Amniotic epithelial cell (primary cell): ENCODE results near the gene ATG13.
"Not testable (repeated sequence)": the region's sequence is repeated elsewhere in the genome, so short reads cannot be mapped to it uniquely, and the experiment has no call there.

Source experiments
- DNase-seq: peaks from one replicate; pipeline ENCODE4 v3.0.0-alpha.2; 2010; ENCODE audit warnings: low read depth

Gene ATG13

DNA sequence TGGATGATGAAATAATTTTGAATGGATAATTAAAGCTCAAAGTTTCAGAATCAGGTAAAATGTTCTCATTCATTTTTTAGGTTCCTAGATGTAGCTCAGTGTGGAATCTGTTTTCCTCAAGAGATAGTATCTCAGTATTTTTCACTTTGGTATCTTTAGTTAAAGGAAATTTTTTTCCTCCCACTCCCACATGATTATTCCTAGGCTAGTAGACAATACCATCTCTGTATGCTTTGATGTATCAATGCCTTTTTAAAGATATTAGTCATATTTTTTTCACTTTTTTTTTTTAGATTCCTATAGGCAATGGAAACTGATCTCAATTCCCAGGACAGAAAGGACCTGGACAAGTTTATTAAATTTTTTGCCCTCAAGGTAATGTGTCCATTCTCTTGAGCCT is 26.6 kb downstream of the ATG13 start:
- DNase-seq = no peak

DNA sequence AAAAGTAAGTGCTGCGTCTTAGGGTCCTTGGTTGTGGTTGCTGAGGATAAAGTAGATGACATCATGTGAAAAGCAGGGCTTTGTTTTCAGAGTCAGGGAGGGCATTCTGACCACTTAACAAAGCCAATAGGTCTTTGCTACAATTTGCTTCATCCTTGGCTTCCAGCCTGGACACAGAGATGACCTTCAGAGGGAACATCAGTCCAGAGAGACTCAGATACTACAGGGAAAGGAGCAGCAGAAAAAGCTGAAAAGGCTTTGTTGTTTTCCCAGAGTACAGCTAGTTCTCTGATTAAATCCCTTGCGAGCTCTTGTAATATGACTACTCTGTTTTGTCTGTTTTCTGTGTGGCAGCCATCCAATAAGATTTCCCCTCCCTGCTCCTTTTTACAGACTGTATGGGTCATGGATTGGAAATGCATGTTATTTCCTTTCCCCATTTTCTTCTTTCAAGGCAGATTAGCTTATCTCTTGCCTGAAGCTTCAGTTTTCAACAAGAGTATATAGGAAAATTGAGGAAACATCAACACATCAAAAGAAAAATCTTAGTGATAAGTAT is 31.9 kb downstream of the ATG13 start:
- peak; percentile 100 for DNase-seq

DNA sequence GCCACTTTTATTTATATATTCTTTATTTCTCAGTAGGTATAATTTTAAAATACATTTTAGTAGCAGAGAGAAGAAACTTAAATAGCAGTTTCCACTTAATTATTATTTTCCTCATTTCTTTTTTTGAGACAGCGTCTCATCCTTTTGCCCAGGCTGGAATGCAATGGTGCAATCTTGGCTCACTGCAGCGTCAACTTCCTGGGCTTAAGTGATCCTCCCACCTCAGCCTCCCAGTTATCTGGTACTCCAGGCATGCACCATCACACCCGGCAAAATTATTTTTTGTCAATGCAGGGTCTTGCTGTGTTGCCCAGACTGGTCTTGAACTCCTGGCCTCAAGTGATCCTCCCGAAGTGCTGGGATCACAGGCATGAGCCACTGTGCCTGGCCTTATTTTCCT is 38.3 kb downstream of the ATG13 start:
- peak; percentile 85 for DNase-seq

DNA sequence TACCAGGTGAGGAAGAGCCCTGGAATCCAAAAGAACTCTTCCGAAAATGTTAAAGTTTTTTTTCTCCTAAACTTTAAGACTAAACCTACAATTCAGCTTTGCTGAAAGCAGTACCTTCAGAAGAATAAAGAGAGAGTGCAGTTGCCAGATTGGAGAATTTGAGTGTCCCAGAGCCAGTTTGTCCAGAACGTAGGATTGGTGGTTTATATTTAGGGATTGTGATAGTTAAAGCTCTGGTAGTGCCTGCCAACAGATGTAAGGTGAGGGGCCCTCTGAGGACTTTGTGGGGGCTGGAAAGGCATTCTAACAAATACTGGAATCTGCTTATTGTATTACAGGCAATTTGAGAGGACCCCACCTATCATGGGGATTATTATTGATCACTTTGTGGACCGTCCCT is 39.8 kb downstream of the ATG13 start:
- no peak for DNase-seq

DNA sequence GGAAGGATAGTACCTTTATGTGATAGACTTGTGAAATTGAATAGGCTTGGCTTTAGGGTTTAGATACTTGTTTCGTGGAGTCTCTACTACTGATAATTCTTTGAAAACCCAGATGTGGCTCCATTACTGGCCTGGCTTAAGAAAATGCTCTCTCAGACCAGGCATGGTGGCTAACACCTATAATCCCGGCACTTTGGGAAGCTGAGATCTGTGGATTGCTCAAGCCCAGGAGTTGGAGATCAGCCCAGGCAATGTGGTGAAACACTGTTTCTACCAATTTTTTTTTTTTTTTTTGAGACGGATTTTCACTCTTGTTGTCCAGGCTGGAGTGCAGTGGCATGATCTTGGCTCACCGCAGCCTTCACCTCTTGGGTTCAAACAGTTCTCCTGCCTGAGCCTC is 40.9 kb downstream of the ATG13 start:
- peak; percentile 94 for DNase-seq

DNA sequence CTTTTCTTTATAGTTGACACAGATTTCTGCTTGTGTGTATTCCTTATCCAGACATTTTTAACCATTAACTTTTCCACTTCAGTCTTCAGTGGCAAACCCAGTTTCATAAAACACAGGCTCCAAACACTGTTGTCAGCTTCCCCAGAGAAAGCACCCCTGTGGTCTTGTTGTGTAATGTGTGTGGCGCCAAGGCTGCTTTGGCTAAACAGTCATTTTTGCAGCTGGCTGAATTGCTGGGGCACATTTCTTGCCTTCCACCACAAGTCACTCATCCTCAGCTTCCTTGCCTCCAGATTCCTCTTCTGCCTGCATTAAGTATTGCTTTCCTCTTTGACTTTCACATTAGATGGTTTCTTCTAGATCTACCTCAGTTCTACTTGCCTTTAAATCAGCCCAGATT is 42.6 kb downstream of the ATG13 start:
- DNase-seq = peak; percentile 95

DNA sequence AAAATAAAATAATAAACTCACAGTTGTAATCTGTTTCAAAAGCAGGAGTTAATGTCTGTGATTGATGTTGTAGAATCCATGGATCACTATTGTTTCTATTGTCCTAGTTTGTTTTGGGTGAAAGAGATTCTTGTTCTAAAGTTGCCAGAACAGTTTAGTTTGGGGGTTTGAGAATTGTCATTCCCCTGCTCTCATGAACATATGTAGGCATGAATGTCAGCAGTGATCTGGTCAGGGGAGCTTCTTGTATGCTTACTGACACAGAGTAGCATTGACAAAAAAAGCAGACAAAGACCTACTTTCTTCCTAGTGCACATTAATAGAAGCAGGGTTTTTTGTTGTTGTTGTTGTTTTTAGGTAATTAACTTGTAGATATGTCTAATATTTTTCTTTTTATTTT is 44.5 kb downstream of the ATG13 start:
- DNase-seq = no peak

DNA sequence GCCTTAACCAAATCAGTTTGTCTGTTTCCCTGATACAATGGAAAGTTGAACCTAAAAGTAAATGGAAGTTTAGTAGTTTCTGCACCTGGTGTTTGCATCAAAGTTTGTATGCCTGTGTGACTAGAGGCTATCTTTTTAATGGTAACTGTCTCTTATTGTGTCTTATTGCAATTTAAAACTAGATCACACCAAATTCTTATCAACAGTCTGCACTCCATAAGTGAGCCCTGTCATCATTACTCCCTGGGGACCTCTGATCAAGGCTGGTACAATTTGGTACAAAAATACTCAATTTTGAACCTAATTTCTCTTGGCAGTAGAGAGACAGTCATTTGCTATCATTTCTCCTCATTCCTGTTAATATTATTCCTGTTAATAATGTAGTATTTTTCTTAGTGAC is 45.0 kb downstream of the ATG13 start:
- DNase-seq = no peak

DNA sequence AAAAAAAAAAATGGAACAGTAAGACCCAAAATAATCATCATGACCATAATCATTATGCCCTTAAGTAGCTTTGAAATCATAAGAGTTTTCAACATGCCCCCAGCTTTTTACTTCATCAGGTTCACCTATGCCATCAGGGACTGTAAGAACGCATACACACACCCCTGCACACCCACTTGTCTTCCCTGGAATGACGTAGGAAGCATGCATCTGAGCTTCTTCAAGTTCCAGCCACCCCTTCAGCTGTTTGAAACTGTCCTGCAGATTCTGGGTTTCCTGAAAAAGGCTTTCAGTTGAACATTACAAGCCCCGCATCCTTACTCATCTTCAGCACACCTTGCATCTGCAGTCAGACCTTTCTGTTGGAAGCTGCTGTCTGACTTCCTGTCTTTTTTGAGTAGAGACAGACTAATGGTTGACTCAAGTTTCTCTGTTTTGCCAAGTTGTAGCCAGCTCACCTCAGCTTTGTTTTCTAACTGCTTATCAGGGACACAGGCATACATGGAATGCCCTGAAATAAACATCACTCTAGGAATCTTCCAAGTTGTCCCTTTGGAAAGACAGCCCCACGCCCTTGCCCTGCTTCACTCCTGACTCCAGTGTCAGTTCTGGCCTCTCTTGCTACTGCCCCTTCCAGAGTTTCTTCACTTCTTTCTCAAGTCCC is 46.1 kb downstream of the ATG13 start:
- peak; percentile 37 for DNase-seq

DNA sequence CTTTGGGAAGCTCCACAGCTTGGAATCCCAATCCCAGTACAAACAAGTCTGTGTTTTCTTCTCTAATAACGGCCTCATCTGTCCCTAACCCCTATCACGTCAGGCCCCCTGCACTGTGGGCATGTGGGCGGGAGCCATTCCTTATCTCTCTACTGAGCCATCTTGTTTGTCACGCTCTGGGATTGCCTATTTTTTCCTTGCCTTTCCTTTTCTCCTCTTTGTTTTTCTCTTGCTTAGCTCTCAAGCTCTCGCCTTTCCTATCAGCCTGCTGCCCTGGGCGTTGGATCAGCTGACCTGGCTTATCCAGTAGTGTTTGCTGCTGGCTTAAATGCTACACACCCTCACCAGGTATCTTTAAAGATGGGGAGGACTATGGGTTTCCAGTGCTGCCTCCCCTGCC is 47.3 kb downstream of the ATG13 start:
- DNase-seq = no peak

DNA sequence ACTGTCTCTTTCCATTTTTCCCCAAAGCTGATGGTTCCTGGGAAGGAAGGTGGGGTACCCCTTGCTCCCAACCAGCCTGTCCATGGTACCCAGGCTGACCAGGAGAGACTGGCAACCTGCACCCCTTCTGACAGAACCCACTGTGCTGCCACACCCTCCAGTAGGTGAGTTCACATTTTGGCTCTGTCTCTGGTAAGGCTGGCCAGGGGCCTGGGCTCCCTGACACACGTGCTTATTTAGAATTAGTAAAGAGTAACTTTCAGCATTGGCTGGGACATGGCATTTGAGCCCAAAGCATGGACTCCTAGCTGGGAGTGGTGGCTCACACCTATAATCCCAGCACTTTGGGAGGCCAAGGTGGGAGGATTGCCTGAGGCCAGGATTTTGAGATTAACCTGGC is 48.0 kb downstream of the ATG13 start:
- DNase-seq = no peak

DNA sequence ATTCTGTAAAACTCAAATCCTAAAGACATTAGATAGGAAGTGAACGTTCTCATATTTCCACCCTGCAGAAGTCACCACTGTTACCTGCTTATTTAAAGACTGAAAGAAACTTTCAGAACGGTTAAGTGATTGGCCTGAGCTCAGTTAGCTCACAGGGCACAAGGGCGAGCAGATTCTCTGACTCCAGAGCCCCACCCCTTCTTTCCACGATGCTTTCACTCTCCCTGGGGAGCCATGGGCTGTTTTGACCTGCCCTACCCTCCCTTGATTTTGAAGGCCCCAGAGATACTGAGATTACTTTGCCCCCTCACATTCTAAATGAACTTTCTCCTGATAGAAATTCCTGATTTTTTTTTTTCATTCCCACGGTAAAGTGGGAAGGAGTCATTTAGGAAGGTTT is 49.2 kb downstream of the ATG13 start:
- no peak for DNase-seq

DNA sequence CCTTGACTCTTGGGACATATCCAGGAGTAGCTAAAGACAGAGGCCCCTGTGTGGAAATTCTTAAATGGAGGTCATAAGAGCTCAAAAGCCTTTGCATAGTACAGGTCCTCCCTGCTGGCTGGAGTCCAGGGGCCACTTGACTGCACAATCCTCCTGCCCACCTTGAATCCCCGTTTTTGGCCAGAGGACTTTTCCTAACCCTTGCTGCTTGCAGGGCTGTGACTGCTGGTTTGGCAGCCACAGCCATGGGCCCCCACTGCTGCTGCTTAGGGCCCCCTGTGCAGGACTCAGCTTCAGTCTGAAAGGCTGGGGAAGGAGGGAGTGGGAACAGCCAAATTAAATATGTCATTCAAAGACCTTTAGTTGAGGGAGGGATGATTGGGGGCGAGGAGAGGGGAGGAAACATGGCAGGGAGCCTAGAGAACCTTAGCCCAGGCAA is 49.7 kb downstream of the ATG13 start:
- peak; percentile 27 for DNase-seq

DNA sequence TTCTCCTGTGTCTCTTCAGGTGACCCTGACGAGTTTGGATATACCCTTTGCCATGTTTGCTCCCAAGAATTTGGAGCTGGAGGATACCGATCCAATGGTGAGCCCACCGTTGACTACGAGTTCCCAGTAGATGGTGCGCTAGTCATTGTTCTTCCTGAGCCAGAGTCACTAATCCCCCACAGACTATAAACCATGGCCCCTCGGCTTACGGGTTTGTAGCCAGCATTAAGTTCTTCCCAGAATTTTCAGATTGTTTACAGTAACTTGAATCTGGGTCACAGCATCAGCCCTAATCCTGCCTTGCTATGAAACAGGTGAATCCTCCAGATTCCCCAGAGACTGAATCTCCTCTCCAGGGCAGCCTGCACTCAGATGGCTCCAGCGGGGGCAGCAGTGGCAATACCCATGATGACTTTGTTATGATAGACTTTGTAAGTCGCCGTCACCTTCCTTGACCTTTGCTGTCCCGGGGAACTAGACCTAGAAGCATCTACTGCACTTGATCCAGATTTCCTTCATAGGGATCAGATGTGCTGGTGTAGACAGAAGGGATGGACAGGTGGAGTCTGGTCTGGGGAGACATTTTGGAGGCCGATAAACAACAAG is 51.2 kb downstream of the ATG13 start:
- DNase-seq = no peak

DNA sequence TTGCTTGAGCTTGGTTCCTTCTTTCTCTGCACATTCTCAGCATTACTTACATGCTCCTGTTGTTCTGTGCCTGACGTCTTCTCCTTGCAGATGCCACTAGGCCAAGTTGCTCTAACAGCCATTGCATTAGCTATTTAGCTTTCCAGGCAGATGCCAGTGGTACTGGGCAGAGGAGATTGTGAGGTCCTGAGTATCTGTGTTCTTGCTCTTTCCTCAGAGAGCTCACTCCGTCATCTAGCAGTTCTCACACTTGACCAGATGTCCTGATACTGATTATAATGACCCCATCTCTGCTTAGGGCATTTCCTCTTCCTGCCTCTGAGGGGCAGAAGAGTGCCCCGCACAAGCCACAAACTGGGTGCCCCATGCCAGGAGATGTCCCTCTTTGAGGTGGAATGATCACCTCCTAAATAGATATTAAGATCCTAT is 52.4 kb downstream of the ATG13 start:
- peak; percentile 71 for DNase-seq

DNA sequence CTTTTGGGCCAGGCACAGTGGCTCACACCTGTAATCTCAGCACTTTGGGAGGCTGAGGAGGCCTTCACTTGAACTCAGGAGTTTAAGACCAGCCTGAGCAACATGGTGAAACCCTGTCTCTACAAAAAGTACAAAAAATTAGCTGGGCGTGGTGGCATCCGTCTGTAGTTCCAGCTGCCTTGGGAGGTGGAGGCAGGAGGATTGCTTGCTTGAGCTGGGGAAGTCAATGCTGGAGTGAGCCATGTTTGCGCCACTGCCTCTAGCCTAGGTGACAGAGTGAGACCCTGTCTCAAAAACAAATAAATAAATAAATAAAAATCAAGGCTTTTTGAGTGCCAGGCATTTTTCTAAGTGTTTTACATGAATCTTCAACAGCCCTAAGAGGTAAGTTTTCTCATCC is 53.2 kb downstream of the ATG13 start:
- DNase-seq = not testable (repeated sequence)

DNA sequence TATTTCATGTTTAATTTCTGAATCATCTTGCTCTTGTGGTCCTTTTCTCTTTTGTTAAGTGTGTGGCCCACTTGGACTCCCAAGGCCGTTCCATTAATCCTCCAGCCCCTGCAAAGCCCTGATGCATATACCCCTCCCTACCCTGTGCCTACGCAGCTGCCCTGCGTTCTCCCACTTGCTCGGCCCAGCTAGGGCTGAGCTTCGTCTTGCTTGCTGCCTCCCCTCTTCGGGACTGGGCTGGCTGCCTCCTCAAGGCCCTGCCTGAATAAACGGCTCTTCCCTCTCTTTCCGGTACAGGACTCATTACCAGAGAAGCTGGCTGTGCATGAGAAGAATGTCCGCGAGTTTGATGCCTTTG is 54.6 kb downstream of the ATG13 start:
- DNase-seq = no peak

DNA sequence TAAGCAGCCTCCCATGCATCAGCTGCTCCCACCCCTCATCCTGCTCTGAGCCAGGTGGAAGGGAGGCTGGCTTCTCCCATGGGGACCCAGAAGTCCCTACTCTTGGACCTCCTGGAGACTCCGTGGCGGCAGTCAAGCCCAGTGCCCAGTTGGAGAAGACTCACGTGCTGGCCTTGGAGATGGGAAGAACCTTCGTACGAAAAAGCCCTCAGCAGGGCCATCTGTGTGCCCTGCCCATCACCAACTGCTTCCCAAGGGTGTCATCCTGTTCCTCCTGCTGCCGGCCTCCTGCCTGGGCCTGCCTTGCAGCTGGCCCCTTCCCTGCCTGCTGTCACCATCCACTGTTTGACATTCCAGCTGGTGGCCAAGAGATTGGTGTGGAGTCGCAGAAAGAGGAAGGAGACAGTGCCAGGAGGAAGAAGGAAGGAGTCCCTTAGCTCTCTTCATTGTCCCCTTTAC is 55.1 kb downstream of the ATG13 start:
- DNase-seq = no peak

DNA sequence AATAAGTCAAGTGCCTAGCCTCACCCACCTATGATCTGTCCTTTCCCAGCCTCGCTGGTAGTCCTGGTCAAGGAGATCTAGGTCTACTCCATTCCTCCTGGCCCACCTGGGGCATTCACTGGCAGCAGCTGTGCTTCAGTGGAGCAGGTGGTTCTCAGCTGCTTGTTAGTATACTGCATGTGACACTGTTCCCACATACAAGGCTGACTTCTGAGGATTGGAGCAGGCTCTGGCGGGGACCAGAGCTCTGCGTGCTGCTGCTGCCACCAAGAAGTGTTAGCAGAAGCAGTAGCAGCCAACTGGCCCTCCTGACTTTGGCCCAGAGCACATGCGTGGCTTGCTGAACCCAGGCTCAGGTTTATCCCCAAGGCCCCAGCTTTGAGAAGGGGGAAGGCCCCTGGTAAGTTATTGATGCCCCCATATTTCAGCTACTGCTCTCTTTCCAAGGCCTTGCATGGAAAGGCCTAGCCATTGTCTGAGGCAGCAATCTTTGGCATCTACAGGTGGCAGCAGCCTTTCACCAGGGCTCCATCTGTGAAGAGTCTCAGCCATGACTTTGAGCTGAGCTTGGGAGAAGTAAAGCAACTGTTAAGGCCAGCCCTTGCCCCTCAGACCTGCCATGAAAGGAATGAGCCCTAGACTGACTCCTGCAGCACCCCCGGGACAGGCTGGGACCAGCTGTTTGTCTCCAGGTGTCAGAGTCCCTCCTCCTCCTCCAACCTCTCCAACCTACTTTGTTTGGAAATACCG is 56.5 kb downstream of the ATG13 start:
- no peak for DNase-seq

DNA sequence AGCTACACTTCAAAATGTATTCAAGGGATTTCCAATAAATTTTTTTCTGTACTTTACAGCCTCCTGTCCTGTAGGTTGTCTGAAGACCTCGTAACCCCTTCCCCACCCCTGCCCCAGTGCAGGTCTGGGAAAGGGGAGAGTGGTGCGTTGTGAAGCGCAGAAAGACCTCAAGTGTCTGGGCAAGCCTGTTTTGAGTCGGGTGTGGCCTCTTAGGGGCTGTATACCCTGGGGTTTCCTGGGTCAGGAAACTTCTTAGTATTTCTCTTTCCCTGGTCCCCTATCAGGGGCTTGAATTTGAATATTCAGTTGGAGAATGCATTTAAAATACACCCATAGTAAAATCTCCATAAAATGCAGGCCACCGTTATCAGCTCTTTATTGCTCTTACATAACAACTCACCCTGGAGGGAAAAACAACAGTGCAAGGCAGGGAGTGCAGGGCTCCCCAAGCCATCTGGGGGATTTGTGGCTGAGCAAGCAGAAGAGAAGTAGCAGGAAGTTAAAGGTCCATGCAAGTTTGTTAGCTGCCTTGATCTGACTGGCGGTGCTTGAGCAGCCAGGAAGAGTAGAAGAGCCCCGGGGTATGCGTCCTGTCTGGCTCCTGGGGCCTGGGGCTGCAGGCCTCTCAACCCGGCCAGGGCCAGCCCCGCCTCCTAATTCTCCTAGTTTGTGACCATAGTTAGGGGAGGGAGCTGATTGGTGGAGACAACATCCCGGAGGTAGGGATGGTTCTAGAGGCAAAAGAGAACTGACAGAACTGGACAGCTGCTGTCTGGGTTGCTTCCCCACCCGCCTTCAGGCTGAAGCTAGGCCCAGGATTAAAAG is 57.3 kb downstream of the ATG13 start:
- DNase-seq = peak; percentile 75

DNA sequence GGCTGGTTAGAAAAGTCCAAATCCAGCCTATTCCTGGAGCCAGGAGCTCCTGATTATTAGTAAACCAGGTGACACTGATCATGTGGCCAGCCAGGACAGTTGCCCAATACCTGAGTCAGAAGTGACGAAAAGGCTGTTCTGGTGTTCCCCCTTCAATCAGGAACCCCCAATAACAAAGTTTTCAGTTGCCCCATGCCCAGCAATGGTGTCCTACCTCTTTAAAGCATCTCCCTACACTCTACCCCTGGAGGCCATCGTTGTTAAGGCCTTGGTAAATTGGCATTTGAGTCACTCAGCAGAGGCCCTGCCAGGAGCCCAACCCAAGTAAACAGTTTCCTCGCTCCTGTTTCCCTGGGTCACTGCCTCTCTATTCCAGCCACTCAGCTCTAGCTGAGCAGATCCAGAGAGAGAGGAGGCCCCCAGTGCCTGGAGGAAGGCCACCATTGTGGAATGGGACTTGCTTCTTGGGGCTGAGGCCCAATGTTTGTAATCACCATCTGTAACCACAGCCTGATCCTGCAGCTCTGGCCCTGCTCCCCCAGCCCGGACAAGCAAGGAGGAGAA is 58.0 kb downstream of the ATG13 start:
- DNase-seq = peak; percentile 61

DNA sequence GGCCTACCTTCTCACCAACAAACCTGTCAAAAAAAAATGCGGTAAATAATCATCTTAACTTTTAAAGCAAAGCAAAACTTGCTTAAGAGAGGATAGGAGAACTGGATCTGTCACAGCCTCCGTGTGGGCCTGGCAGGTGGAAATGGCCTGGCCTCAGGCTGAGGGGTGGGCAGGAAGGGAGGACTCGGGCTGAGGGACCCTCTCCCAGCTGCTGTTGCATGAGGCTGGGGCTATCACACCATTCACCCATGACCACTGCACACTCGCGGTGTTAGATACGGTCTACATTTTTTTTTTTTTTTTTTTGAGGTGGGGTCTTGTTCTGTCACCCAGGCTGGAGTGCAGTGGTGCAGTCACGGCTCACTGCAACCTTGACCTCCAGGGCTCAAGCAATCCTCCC is 58.6 kb downstream of the ATG13 start:
- DNase-seq = no peak
